ENCODE results near the gene COL5A1.

The COL5A1 gene

DNA sequence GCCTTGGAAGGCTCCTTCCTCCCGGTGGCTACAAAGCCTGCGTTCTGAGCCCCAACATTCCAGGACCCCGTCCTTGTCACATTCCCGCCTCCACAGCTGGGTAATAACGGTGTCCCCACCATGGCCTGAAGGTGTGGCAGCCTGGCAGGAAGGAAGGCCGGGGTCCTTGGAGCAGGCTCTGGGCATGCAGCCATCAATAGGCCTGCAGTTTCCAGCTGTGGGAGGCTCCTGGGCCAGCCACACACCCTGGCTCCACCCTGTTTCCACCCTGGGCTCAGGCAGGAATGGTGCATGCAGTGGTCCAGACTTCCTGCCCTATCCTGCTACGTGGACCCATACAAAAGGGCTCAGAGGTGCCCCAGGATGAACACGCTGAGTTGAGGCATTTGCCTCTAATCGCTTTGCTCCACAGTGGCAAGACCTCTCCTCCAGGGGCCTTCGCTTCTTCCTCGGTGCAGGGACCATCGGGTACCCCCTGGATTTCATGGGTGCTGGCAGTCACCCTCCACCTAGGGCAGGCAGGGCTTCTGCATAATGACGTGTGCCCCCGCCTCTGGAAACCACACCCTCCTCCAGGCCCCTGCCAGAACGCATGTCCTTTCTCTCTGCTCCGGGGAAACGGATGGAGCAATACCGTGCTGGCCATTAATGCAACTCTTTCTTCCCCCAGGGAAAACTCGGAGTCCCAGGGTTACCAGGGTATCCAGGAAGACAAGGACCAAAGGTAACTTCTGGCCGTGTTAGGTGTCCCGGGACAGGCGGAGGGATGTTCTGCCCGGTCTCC lies 143.9 kb downstream of the COL5A1 start:
- TF ChIP-seq CEBPB (IDR thresholded peaks at IDR 0.05) (no peak), MAX (IDR thresholded peaks at IDR 0.05) (no peak), REST (IDR thresholded peaks at IDR 0.05; ENCODE audit: low read depth) (no peak), EGR1 (IDR thresholded peaks at IDR 0.05) (no peak), NFIC (IDR thresholded peaks at IDR 0.05) (no peak)

- no peak for TF ChIP-seq EP300 (IDR thresholded peaks at IDR 0.05; ENCODE audit: borderline replicate concordance)
- TF ChIP-seq FOXM1 (IDR thresholded peaks at IDR 0.05; ENCODE audit: borderline replicate concordance, low read depth) = no peak
- no peak for TF ChIP-seq MAX (IDR thresholded peaks at IDR 0.05)
- no peak for TF ChIP-seq CEBPB (IDR thresholded peaks at IDR 0.05)
- TF ChIP-seq CREB1 (IDR thresholded peaks at IDR 0.05; ENCODE audit: low read depth) = no peak
- TF ChIP-seq EGR1 (IDR thresholded peaks at IDR 0.05) = no peak
- TF ChIP-seq USF1 (IDR thresholded peaks at IDR 0.05) = no peak
- TF ChIP-seq YY1 (IDR thresholded peaks at IDR 0.05; ENCODE audit: low read depth) = no peak
- no peak for TF ChIP-seq RAD21 (IDR thresholded peaks at IDR 0.05; ENCODE audit: low read depth)
- TF ChIP-seq REST (IDR thresholded peaks at IDR 0.05; ENCODE audit: low read depth) = no peak
- no peak for TF ChIP-seq TCF12 (IDR thresholded peaks at IDR 0.05; ENCODE audit: low read depth)
- no peak for TF ChIP-seq TEAD4 (IDR thresholded peaks at IDR 0.05)
- TF ChIP-seq ZBTB7A (IDR thresholded peaks at IDR 0.05; ENCODE audit: low read depth) = no peak
- no peak for TF ChIP-seq TAF1 (IDR thresholded peaks at IDR 0.05; ENCODE audit: low read depth)
- no peak for TF ChIP-seq NFIC (IDR thresholded peaks at IDR 0.05)
These were observed 146.3 kb downstream of the COL5A1 start for GRCh38 chr9:134787601-134788531.

DNA sequence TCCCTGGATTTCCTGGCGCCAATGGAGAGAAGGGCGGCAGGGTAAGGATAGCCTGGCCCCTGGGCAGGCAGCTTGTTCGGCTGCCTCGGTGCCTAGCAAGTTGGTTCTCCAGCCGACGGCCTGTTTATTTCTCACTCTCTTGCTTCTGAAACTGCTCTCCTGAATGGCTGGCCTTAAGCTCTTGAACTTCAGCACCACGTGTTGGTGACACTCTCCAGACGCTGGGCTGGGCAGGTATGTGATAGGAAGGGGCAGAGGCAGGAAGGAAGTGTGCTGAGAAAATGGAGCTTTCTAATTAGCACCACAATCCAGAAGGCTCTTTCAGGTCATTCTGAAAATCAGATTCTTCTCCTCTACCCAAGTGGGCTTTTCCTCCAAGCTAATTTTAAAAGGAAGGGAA lies 147.6 kb downstream of the COL5A1 start:
- no peak for TF ChIP-seq CREB1 (IDR thresholded peaks at IDR 0.05; ENCODE audit: low read depth)
- TF ChIP-seq EP300 (IDR thresholded peaks at IDR 0.05; ENCODE audit: borderline replicate concordance) = no peak
- TF ChIP-seq TEAD4 (IDR thresholded peaks at IDR 0.05) = no peak
- TF ChIP-seq NFIC (IDR thresholded peaks at IDR 0.05) = no peak
- no peak for TF ChIP-seq EGR1 (IDR thresholded peaks at IDR 0.05)
- no peak for TF ChIP-seq CEBPB (IDR thresholded peaks at IDR 0.05)
- no peak for TF ChIP-seq MAX (IDR thresholded peaks at IDR 0.05)
- TF ChIP-seq TCF12 (IDR thresholded peaks at IDR 0.05; ENCODE audit: low read depth) = no peak
- no peak for TF ChIP-seq TAF1 (IDR thresholded peaks at IDR 0.05; ENCODE audit: low read depth)
- no peak for TF ChIP-seq RAD21 (IDR thresholded peaks at IDR 0.05; ENCODE audit: low read depth)
- TF ChIP-seq YY1 (IDR thresholded peaks at IDR 0.05; ENCODE audit: low read depth) = no peak
- no peak for TF ChIP-seq ZBTB7A (IDR thresholded peaks at IDR 0.05; ENCODE audit: low read depth)
- no peak for TF ChIP-seq FOXM1 (IDR thresholded peaks at IDR 0.05; ENCODE audit: borderline replicate concordance, low read depth)

- TF ChIP-seq YY1 (IDR thresholded peaks at IDR 0.05; ENCODE audit: low read depth) = no peak
- TF ChIP-seq EP300 (IDR thresholded peaks at IDR 0.05; ENCODE audit: borderline replicate concordance) = no peak
- TF ChIP-seq CEBPB (IDR thresholded peaks at IDR 0.05) = no peak
- TF ChIP-seq RAD21 (IDR thresholded peaks at IDR 0.05; ENCODE audit: low read depth) = no peak
These were observed 149.4 kb downstream of the COL5A1 start for GRCh38 chr9:134791009-134791408.

DNA sequence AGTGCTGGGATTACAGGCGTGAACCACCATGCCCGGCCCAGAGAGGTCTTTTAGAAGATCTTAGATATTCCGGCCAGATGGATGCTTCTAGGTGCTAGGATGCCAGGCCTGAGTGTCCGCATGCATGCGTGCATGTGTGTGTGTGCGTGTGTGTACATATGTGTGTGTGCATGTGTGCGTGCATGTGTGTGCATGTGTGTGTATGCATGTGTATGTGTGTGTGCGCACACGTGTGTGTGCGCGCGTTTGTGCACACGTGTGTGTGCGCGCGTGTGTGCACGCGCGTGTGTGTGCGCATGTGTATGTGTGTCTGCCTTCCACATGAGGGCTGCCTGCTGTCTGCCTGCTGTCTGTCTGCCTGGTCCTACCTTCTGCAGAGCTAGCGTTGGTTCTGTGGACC lies 151.0 kb downstream of the COL5A1 start:
- no peak for TF ChIP-seq FOXM1 (IDR thresholded peaks at IDR 0.05; ENCODE audit: borderline replicate concordance, low read depth)
- no peak for TF ChIP-seq EP300 (IDR thresholded peaks at IDR 0.05; ENCODE audit: borderline replicate concordance)
- TF ChIP-seq USF1 (IDR thresholded peaks at IDR 0.05) = no peak
- no peak for TF ChIP-seq ZBTB7A (IDR thresholded peaks at IDR 0.05; ENCODE audit: low read depth)
- TF ChIP-seq TEAD4 (IDR thresholded peaks at IDR 0.05) = no peak
- TF ChIP-seq CEBPB (IDR thresholded peaks at IDR 0.05) = no peak
- TF ChIP-seq NFIC (IDR thresholded peaks at IDR 0.05) = no peak
- no peak for TF ChIP-seq CREB1 (IDR thresholded peaks at IDR 0.05; ENCODE audit: low read depth)
- TF ChIP-seq YY1 (IDR thresholded peaks at IDR 0.05; ENCODE audit: low read depth) = no peak
- no peak for TF ChIP-seq RAD21 (IDR thresholded peaks at IDR 0.05; ENCODE audit: low read depth)
- no peak for TF ChIP-seq REST (IDR thresholded peaks at IDR 0.05; ENCODE audit: low read depth)
- no peak for TF ChIP-seq EGR1 (IDR thresholded peaks at IDR 0.05)
- no peak for TF ChIP-seq TCF12 (IDR thresholded peaks at IDR 0.05; ENCODE audit: low read depth)
- no peak for TF ChIP-seq TAF1 (IDR thresholded peaks at IDR 0.05; ENCODE audit: low read depth)
- TF ChIP-seq MAX (IDR thresholded peaks at IDR 0.05) = no peak

Data from Ishikawa (cell line).